Measurements from ENCODE around the gene AKNA. TPM values are rescaled to one million over a fixed set of nuclear protein-coding genes. Genes with fewer than 3 reads are reported as not detected.

The AKNA gene
- total RNA-seq, 1 donor from 2014 or later = 4.6 TPM

DNA sequence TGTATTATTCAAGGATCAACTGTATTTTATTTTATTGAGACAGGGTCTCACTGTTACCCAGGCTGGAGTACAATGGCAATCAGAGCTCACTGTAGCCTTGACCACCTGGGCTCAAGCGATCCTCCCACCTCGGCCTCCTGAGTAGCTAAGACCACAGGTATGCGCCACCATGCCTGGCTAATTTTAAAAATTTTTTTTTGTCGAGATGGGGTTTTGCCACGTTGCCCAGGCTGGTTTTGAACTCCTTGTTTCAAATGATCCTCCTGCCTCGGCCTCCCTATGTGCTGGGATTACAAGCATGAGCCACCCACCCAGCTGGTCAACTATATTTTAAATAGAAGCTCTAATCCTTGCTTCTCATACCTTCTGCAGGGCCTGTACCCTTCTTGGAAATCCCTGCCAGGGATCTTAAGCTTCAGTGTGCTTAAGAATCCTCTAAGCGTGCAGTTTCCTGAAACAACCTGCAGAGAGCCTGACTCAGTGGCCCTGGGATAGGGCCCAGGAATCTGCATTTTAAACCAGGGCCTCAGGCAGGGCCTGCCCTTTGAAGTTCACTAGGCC lies 2.9 kb downstream of the AKNA start:
- ATAC-seq (ENCODE audit: poor library complexity) (no peak), DNase-seq (no peak)
- intact Hi-C loops (cut with DNase I) = no loop called here

- intact Hi-C loops (cut with DNase I) = no loop called here
- ATAC-seq (ENCODE audit: poor library complexity) = no peak
These were observed 3.4 kb downstream of the AKNA start for GRCh38 chr9:114384341-114384740.

GRCh38 chr9:114383521-114384231 lies 4.1 kb downstream of the AKNA start:
- peak; percentile 56 for DNase-seq
- ATAC-seq (ENCODE audit: poor library complexity) = peak; percentile 43
- intact Hi-C loops (cut with DNase I) = no loop called here

More at GRCh38 chr9:114384341-114384740, 3.4 kb downstream of the AKNA start:
- DNase-seq = no peak

GRCh38 chr9:114382699-114383520 lies 4.9 kb downstream of the AKNA start:
- DNase-seq (peak; percentile 60), ATAC-seq (ENCODE audit: poor library complexity) (no peak)
- intact Hi-C loops (cut with DNase I) = no loop called here

GRCh38 chr9:114378883-114379282 lies 8.9 kb downstream of the AKNA start:
- no peak for DNase-seq
- intact Hi-C loops (cut with DNase I) = no loop called here
- no peak for ATAC-seq (ENCODE audit: poor library complexity)

DNA sequence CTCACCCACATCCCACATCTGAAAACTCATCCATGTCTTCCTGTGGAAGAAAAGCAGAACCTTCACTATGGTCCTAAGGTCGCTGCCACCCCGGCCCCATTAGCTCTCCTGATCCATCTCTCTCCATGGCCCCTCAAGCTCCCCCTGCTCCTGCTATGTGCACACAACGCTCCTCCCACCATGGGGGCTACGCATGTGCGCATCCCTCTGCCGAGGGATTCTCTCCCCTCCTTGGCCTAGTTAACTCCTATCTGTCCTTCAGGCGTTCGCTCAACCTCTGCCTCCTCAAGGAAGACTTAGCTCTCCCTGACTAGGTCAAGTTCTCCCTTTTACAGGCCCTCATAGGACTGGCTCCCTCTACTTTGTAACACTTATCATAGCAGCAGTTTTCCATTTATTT lies 9.8 kb downstream of the AKNA start:
- intact Hi-C loops (cut with DNase I) = no loop called here
- ATAC-seq (ENCODE audit: poor library complexity) (no peak), DNase-seq (no peak)

DNA sequence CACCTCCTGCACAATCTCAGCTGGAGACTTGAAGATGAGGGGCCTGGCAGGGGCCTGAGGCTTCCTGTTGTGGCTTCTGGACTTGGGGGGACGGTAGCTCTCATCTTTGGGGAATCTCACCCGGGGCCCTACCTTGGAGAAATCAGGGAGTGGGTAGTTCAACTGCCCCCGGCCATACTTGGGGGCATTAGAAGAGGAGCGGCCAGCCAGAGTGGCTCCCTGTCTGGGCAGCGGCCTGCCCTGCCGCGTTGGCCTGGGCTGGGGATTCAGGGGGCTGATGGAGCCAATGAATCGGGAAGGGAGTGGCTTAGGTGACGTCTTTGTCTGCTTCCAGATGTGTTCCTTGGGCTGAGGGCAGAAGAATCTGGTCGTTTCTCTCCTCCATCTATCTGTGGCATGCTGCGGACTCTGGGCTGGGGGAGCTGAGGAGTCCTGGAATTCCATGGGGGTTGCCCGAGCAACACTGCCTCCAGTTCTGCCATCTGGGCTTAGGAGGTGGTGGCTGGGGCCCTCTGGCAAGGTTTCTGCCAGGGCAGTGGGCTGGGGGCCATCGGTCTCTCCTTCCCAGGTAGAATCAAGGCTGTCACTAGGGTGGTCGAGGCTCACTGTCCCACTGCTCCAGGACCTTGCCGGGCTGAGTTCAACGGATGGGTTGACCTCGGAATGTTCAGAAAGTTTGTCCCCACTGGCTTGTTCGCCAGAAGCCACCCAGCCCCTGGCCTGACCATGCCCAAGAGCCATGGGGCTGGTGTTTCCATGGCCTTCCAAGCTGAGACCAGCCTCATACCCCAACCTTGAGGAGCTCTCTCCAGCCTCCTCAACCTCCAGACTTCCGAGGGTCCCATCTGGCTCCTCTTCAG lies 11.0 kb downstream of the AKNA start:
- ATAC-seq (ENCODE audit: poor library complexity) (no peak), DNase-seq (no peak)
- intact Hi-C loops (cut with DNase I) = no loop called here

GRCh38 chr9:114375386-114376175 lies 12.2 kb downstream of the AKNA start:
- DNase-seq = no peak
- ATAC-seq (ENCODE audit: poor library complexity) = no peak

DNA sequence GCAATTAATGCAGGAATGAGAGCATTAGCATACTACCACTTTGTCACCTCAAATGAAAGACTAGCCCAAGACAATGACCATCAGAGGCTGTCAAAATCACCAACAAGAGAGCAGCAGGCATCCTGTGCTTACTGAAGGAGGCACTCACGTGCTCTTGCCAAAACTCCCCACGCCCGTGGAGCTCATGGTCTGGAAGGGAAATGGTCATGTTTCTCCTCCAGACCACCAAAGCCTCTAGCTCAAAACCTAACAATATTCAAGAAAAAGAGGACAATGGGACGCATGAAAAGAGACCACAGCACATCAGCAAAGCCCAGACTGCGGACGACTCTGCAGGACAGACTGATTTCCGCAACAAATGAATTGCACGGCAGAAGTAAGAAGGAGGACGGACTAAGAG lies 12.8 kb downstream of the AKNA start:
- DNase-seq (no peak), ATAC-seq (ENCODE audit: poor library complexity) (no peak)
- intact Hi-C loops (cut with DNase I) = no loop called here

More at GRCh38 chr9:114375386-114376175, 12.2 kb downstream of the AKNA start:
- intact Hi-C loops (cut with DNase I) = no loop called here

DNA sequence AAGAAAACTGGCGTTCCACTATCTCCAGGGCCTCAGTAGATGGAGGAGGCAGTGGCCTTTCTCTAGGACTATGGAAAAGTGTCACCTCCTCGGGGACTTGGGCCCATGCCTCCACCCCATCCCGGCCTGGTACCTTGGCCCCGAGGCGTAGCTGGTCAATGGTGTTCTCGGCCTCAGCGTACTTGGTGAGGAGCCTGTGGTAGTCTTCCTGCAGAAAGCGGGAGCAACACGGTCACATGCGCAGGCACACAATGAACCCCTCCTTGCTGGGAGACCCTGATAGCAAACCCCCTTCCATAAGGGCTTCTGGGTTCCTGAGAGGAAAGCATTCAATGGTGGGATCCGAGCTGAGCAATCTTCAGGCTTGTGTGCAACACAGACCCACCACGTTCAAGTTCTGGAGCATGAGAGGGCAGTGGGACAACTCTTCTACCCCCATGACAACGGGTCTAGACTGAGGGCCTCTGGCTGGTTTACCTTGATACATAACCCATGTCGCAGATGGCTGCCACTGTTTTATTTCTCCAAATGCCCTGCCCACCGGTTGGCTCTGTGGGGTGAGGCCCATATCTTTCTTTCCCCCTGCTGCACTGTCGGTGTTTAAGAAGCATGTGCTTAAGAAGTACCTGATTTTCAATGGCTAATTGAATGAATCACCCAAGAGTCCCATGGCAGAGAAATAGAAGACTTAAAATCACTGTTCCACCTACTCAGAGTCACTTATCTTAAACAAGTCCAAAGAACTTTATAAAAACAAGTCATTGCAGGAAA lies 13.6 kb downstream of the AKNA start:
- no peak for ATAC-seq (ENCODE audit: poor library complexity)
- intact Hi-C loops (cut with DNase I) = no loop called here
- no peak for DNase-seq

GRCh38 chr9:114372921-114373448 lies 14.8 kb downstream of the AKNA start:
- DNase-seq (peak; percentile 82), ATAC-seq (ENCODE audit: poor library complexity) (peak; percentile 66)
- intact Hi-C loops (cut with DNase I) = no loop called here

DNA sequence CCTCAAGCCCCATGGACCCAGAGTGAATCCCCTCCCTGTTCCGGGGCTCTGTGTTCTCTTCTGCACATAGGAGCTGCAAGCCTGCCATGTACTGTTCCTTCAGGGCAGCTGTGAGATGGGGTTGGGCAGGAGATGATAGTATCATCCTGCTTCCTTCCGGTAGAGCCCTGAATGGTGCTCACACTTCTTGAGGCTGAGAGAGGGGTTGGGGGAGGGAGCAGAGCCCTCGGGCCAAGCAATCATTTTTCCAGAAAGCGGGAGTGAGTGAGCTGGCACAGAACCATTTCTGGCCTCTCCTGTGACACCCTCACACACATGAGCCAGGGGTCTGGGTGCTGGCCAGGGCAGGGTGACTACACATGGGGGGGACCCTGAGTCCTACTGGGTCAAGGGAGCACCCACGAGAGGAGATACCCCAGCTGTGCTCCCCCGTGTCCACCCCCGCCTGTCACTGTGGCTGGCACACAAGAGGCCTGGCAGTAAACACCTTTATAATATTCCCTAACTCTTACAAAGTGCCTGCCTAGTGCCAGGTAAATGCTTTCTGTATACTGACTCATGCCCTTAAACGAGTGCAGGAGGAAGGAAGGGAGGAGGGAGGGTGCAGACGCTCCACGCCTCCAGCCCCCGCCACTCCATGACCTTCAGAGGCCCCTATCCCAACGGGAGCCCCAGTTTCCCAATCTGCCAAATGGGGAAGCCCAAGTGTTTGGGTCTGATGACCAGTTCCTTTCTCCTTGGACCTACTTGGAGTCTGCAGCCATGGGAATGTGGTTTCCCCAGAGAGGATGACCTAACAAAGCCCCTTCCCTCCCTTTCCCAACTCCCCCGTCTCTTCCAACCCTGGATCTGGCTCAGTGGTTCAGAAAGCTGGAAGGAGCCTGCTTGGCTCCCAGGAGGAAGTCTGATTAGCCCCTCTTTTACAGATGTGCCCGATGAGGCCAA lies 15.5 kb downstream of the AKNA start:
- DNase-seq = no peak
- ATAC-seq (ENCODE audit: poor library complexity) = peak; percentile 46
- intact Hi-C loops (cut with DNase I) = no loop called here

DNA sequence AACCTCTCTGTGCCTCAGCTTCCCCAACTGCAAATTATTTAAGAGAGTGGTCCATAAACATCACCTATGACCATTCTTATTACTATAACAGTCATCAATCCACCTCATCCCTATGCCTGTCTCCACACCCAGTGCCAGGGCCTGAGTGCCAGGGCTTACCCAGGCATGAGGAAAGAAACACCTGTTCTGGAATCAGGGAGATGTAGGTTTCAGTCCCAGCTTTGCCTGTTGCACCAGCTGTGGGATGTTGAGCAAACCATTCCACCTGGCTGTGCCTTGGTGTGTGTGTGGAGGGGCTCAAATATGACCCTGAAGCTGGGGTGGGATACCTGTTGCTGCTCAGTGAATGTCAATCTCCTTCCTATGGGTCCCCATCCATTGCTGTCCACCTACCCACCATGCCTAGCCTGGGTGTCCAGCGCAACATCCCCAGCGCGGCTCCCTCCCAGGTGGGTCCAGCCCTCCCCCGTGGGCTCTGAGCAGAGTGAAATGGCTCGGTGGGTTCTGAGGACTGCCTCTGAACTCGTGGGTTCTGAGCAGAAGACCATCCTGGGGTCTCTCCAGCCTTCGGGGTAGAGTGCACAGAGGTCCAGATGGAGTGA lies 16.3 kb downstream of the AKNA start:
- DNase-seq (no peak), ATAC-seq (ENCODE audit: poor library complexity) (no peak)
- intact Hi-C loops (cut with DNase I) = no loop called here

GRCh38 chr9:114370968-114371320 lies 16.8 kb downstream of the AKNA start:
- DNase-seq (no peak), ATAC-seq (ENCODE audit: poor library complexity) (no peak)
- intact Hi-C loops (cut with DNase I) = no loop called here

GRCh38 chr9:114370251-114370967 lies 17.4 kb downstream of the AKNA start:
- intact Hi-C loops (cut with DNase I) = no loop called here
- ATAC-seq (ENCODE audit: poor library complexity) (no peak), DNase-seq (no peak)
